ENCODE measurements around the gene SCAMP1.

DNA sequence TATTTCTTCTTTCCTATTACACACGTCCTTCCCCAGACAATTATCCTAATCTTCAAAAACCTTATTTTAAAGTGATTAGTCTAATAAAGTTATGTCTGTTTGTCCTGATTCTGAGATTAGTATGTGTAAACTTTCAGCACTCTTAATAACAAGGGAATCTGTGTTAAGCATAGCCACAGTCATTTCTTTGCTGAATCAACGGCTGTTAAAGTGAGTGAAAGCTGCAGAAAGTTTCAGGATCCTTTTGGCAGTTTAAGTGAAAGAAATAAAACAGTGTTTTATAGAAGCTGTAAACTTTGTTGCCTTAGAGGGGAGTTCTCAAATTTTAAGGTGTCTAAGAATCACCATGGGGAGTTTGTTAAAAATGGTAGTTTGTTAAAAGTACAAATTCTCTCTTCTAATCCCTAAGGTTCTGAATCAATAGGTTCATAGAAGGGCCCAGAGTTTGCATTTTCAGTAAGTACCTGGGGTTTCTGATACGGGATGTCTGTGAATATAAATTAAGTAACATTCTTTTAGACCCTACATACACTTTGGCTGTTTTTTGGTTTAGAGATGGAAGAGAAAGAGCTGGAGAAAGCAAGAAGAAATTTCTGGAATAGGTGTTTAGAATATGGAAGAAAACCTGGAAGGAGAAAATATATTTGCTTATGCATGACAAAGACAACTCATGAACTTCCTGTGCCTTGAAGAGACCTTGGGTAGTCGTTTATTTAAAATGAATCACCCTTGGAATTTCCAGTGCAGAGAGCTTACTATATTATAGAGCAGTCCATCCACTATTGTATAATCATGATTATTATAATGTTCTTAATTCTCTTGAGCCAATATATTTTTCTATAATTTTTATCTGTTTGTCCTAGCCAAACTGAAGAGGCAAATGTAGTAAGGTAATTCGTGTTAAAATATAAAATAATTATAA is 45.7 kb downstream of the SCAMP1 start:
- TF ChIP-seq, protein P1, sequence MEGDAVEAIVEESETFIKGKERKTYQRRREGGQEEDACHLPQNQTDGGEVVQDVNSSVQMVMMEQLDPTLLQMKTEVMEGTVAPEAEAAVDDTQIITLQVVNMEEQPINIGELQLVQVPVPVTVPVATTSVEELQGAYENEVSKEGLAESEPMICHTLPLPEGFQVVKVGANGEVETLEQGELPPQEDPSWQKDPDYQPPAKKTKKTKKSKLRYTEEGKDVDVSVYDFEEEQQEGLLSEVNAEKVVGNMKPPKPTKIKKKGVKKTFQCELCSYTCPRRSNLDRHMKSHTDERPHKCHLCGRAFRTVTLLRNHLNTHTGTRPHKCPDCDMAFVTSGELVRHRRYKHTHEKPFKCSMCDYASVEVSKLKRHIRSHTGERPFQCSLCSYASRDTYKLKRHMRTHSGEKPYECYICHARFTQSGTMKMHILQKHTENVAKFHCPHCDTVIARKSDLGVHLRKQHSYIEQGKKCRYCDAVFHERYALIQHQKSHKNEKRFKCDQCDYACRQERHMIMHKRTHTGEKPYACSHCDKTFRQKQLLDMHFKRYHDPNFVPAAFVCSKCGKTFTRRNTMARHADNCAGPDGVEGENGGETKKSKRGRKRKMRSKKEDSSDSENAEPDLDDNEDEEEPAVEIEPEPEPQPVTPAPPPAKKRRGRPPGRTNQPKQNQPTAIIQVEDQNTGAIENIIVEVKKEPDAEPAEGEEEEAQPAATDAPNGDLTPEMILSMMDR (conservative IDR thresholded peaks at IDR 0.05; ENCODE audit: low read depth, low read length) = no peak
- TF ChIP-seq EZH2 (IDR thresholded peaks at IDR 0.05; ENCODE audit: low read length, unreplicated experiment) = no peak

Data from PC-3 (cell line).